GM23338 (cell line): ENCODE data around the gene ADAMTS13. TPM values are rescaled to one million over a fixed set of nuclear protein-coding genes. Genes with fewer than 3 reads are reported as not detected.

ENCODE experiments used
- ATAC-seq: fragments of 200-7000 bp; cut with Tn5 transposase; 3 replicates; pipeline ENCODE4 v1.9.1; 2020
- DNase-seq: peaks from one replicate; pipeline ENCODE4 v3.0.0-alpha.2; 2015; ENCODE audit warnings: low spot score
- H2AFZ ChIP-seq: fragments of 200-600 bp; sonication (generic); 2 replicates; pipeline ENCODE4 v1.8.0; 2016; ENCODE audit warnings: antibody characterized with exemption, mild to moderate bottlenecking, moderate library complexity
- H3F3A ChIP-seq: fragments of 200-600 bp; sonication (generic); replicated peaks from 2 replicates; pipeline ENCODE4 v1.8.0; 2017; ENCODE audit warnings: antibody characterized with exemption, mixed run types, low read depth
- H3K27ac ChIP-seq: fragments of 200-600 bp; sonication (generic); 2 replicates; pipeline ENCODE4 v1.6.1; 2016; ENCODE audit warnings: low read depth
- H3K27me3 ChIP-seq: fragments of 200-600 bp; sonication (generic); 2 replicates; pipeline ENCODE4 v1.8.0; 2016; ENCODE audit warnings: mild to moderate bottlenecking, mixed run types, moderate library complexity; ENCODE audit not compliant: insufficient read depth
- H3K36me3 ChIP-seq: fragments of 200-600 bp; sonication (generic); 2 replicates; pipeline ENCODE4 v1.8.0; 2016; ENCODE audit warnings: mild to moderate bottlenecking; ENCODE audit not compliant: insufficient read depth
- H3K4me1 ChIP-seq: fragments of 200-600 bp; sonication (generic); 2 replicates; pipeline ENCODE4 v1.8.0; 2016; ENCODE audit warnings: mild to moderate bottlenecking, moderate library complexity; ENCODE audit not compliant: insufficient read depth
- H3K4me2 ChIP-seq: fragments of 200-600 bp; sonication (generic); 2 replicates; pipeline ENCODE4 v1.7.1; 2017; ENCODE audit warnings: mixed run types
- H3K4me3 ChIP-seq: fragments of 200-600 bp; sonication (generic); 2 replicates; pipeline ENCODE4 v1.6.1; 2016; ENCODE audit warnings: mixed run types
- H3K79me2 ChIP-seq: fragments of 200-600 bp; sonication (generic); replicated peaks from 2 replicates; pipeline ENCODE4 v1.8.0; 2017; ENCODE audit warnings: mild to moderate bottlenecking; ENCODE audit not compliant: insufficient read depth
- H3K9me2 ChIP-seq: fragments of 200-600 bp; sonication (generic); 2 replicates; pipeline ENCODE4 v1.8.0; 2017; ENCODE audit not compliant: insufficient read depth
- H4K20me1 ChIP-seq: fragments of 200-600 bp; sonication (generic); replicated peaks from 2 replicates; pipeline ENCODE4 v1.8.0; 2017; ENCODE audit warnings: mild to moderate bottlenecking; ENCODE audit not compliant: insufficient read depth
- H3K27ac Mint-ChIP-seq: 2 replicates; pipeline ENCODE4 v1.8.0; 2020; ENCODE audit warnings: inconsistent platforms, mild to moderate bottlenecking, moderate library complexity, mixed read lengths
- H3K27me3 Mint-ChIP-seq: 3 replicates; pipeline ENCODE4 v1.8.0; 2022; ENCODE audit warnings: low read depth, mild to moderate bottlenecking, moderate library complexity, mixed read lengths, inconsistent platforms; ENCODE audit not compliant: insufficient read depth, poor library complexity
- H3K36me3 Mint-ChIP-seq: 3 replicates; pipeline ENCODE4 v1.8.0; 2021; ENCODE audit warnings: low read depth, mild to moderate bottlenecking, inconsistent platforms, moderate library complexity, mixed read lengths
- H3K4me1 Mint-ChIP-seq: 3 replicates; pipeline ENCODE4 v1.8.0; 2020; ENCODE audit warnings: mild to moderate bottlenecking, inconsistent platforms, mixed read lengths
- H3K4me3 Mint-ChIP-seq: 3 replicates; pipeline ENCODE4 v1.8.0; 2021; ENCODE audit warnings: moderate library complexity, mild to moderate bottlenecking, inconsistent platforms, mixed read lengths
- H3K9me3 Mint-ChIP-seq: 3 replicates; pipeline ENCODE4 v1.8.0; 2020; ENCODE audit warnings: moderate library complexity, mild to moderate bottlenecking, inconsistent platforms, mixed read lengths
- CREB1 ChIP-seq: fragments of 250-450 bp; sonication (Bioruptor Pico); IDR thresholded peaks from 2 replicates; pipeline ENCODE4 v1.5.0; 2020; ENCODE audit warnings: low read depth, mild to moderate bottlenecking, moderate library complexity
- CTCF ChIP-seq, 2 experiments: fragments of 200-600 bp in 1 of 2; sonication (generic) in 1 of 2; conservative IDR thresholded peaks; 2 replicates each; pipeline versions ENCODE4 v1.5.1 to v1.6.1; 2016 to 2017; ENCODE audit warnings: antibody characterized with exemption in 2 of 2, low read depth in 2 of 2, mild to moderate bottlenecking in 2 of 2, moderate library complexity in 1 of 2
- EZH2phosphoT487 ChIP-seq: fragments of 200-600 bp; sonication (generic); IDR thresholded peaks from one replicate; pipeline ENCODE4 v1.8.1; 2018; ENCODE audit warnings: antibody characterized with exemption; ENCODE audit not compliant: unreplicated experiment
- JUNB ChIP-seq: IDR thresholded peaks from one replicate; pipeline ENCODE4 v1.6.1; 2016; ENCODE audit warnings: antibody characterized with exemption; ENCODE audit not compliant: unreplicated experiment
- NANOG ChIP-seq: IDR thresholded peaks from 2 replicates; pipeline ENCODE4 v1.6.1; 2016; ENCODE audit warnings: antibody characterized with exemption, borderline replicate concordance
- POLR2AphosphoS5 ChIP-seq: IDR thresholded peaks from 2 replicates; pipeline ENCODE4 v1.6.1; 2016; ENCODE audit warnings: antibody characterized with exemption, low read depth
- REST ChIP-seq: IDR thresholded peaks from one replicate; pipeline ENCODE4 v1.6.1; 2018; ENCODE audit warnings: antibody characterized with exemption; ENCODE audit not compliant: unreplicated experiment
- STAT1 ChIP-seq: IDR thresholded peaks from one replicate; pipeline ENCODE4 v1.6.1; 2016; ENCODE audit warnings: antibody characterized with exemption; ENCODE audit not compliant: unreplicated experiment
- ZNF114 ChIP-seq: fragments of 250-450 bp; sonication (Bioruptor Pico); IDR thresholded peaks from 2 replicates; pipeline ENCODE4 v1.5.0; 2020; ENCODE audit warnings: mild to moderate bottlenecking, moderate library complexity
- ZNF331 ChIP-seq: fragments of 250-450 bp; sonication (Bioruptor Pico); IDR thresholded peaks from 2 replicates; pipeline ENCODE4 v1.5.0; 2020; ENCODE audit warnings: low read depth, mild to moderate bottlenecking, moderate library complexity
- ZNF462 ChIP-seq: fragments of 250-450 bp; sonication (Bioruptor Pico); IDR thresholded peaks from 2 replicates; pipeline ENCODE4 v1.5.0; 2020; ENCODE audit warnings: mild to moderate bottlenecking, moderate library complexity
- polyA plus RNA-seq: library from polyadenylated mRNA; unstranded; fragments of >200 nt; fragmentation: Nextera tagmentation; extraction: Ambion mirVana; gene quantifications from 2 replicates; pipeline ENCODE4 v1.2.1, GENCODE V29; 2016
- total RNA-seq: library from RNA; depleted of rRNA; stranded (reverse); fragments of >200 nt; shearing (Covaris generic); gene quantifications from 2 replicates; pipeline ENCODE4 v1.2.3, GENCODE V29; 2014

The ADAMTS13 gene
- total and polyA plus RNA-seq, 2 experiments from 2014 or later = 6.0 TPM

GRCh38 chr9:133430244-133430643 is 8.1 kb downstream of the ADAMTS13 start:
- DNase-seq = no peak
- ATAC-seq = no peak
- peaks cover 7% of the 10 kb centered on the region; the same call in 2 of the 3 replicates for H3K4me1 Mint-ChIP-seq
- peak overlapping the region; percentile 80 for H3K4me2 ChIP-seq
- peaks cover 6% of the 10 kb centered on the region for H3F3A ChIP-seq
- peaks cover 6% of the 10 kb centered on the region for H3K27me3 ChIP-seq
- no peaks in the 10 kb centered on the region for H4K20me1 ChIP-seq
- no peaks in the 10 kb centered on the region for H3K36me3 ChIP-seq
- peaks cover 15% of the 10 kb centered on the region; the same call in 2 of the 3 replicates for H3K9me3 Mint-ChIP-seq
- TF ChIP-seq CREB1 = no peak
- no peak for TF ChIP-seq REST
- no peak for TF ChIP-seq ZNF462 (CRISPR knock-in tag)
- TF ChIP-seq EZH2phosphoT487 = no peak
- no peak for TF ChIP-seq POLR2AphosphoS5
- TF ChIP-seq JUNB = no peak
- TF ChIP-seq STAT1 = no peak
- TF ChIP-seq ZNF114 (CRISPR knock-in tag) = no peak
- TF ChIP-seq CTCF (conservative IDR thresholded peaks at IDR 0.05; ENCODE audit: low read depth in 2 of 2) = no peak
- no peak for TF ChIP-seq ZNF331 (CRISPR knock-in tag)
- TF ChIP-seq NANOG = no peak
- no peaks in the 10 kb centered on the region for H3K9me2 ChIP-seq
- H3K4me3 ChIP-seq = peak overlapping the region; percentile 70
- peak overlapping the region; percentile 67 for H3K4me3 Mint-ChIP-seq
- peak overlapping the region; percentile 93 for H2AFZ ChIP-seq
- H3K4me1 ChIP-seq = peaks cover 4% of the 10 kb centered on the region; the same call in 1 of the 2 replicates
- no peak overlapping the region for H3K27ac ChIP-seq
- no peaks in the 10 kb centered on the region for H3K79me2 ChIP-seq
- no peak overlapping the region for H3K27ac Mint-ChIP-seq
- peaks cover 13% of the 10 kb centered on the region for H3K36me3 Mint-ChIP-seq
- H3K27me3 Mint-ChIP-seq = peaks cover 20% of the 10 kb centered on the region
